ENCODE data around the gene ENAM.
"Not testable (repeated sequence)": the region's sequence is repeated elsewhere in the genome, so short reads cannot be mapped to it uniquely, and the experiment has no call there.

ENAM gene

GRCh38 chr4:70658418-70658817 lies 29.9 kb downstream of the ENAM start:
- H3K36me3 ChIP-seq (ENCODE audit: insufficient read depth, low read length) = peaks cover 96% of the 10 kb centered on the region
- no peak for TF ChIP-seq CTCF (IDR thresholded peaks at IDR 0.05; ENCODE audit: low read length)
- TF ChIP-seq EZH2 (IDR thresholded peaks at IDR 0.05; ENCODE audit: borderline replicate concordance, low read length) = no peak
- H2AFZ ChIP-seq (ENCODE audit: low read length) = no peak overlapping the region
- H4K20me1 ChIP-seq (ENCODE audit: insufficient read depth, low read length) = no peaks in the 10 kb centered on the region
- H3K9me2 ChIP-seq (ENCODE audit: low read depth, low read length) = no peaks in the 10 kb centered on the region
- H3F3A ChIP-seq (ENCODE audit: insufficient read depth, low read length) = peaks cover 47% of the 10 kb centered on the region
- H3K4me2 ChIP-seq (ENCODE audit: low read length) = peak overlapping the region; percentile 61
- H3K27me3 ChIP-seq (ENCODE audit: insufficient read depth, low read length) = no peaks in the 10 kb centered on the region
- H3K27ac ChIP-seq (ENCODE audit: low read depth, low read length, poor library complexity, severe bottlenecking) = peak overlapping the region; percentile 55
- H3K79me2 ChIP-seq (ENCODE audit: insufficient read depth, low read length) = peaks cover 60% of the 10 kb centered on the region
- H3K9ac ChIP-seq (ENCODE audit: low read length) = peak overlapping the region; percentile 44
- H3K4me1 ChIP-seq (ENCODE audit: insufficient read depth, low read length, severe bottlenecking) = peaks cover 90% of the 10 kb centered on the region
- no peaks in the 10 kb centered on the region for H3K9me3 ChIP-seq (ENCODE audit: low read length)
- peak overlapping the region; percentile 97 for H3K4me3 ChIP-seq (ENCODE audit: low read depth, low read length, poor library complexity, severe bottlenecking)

- TF ChIP-seq CTCF (IDR thresholded peaks at IDR 0.05; ENCODE audit: low read length) (no peak), EZH2 (IDR thresholded peaks at IDR 0.05; ENCODE audit: borderline replicate concordance, low read length) (no peak)
- Histone ChIP-seq H3K4me3 (ENCODE audit: low read depth, low read length, poor library complexity, severe bottlenecking) (peak overlapping the region; percentile 97), H3F3A (ENCODE audit: insufficient read depth, low read length) (peaks cover 35% of the 10 kb centered on the region), H3K4me1 (ENCODE audit: insufficient read depth, low read length, severe bottlenecking) (peaks cover 78% of the 10 kb centered on the region), H3K9ac (ENCODE audit: low read length) (peak overlapping the region; percentile 99), H3K27me3 (ENCODE audit: insufficient read depth, low read length) (no peaks in the 10 kb centered on the region), H3K79me2 (ENCODE audit: insufficient read depth, low read length) (peaks cover 77% of the 10 kb centered on the region), H3K9me3 (ENCODE audit: low read length) (no peaks in the 10 kb centered on the region), H3K4me2 (ENCODE audit: low read length) (peak overlapping the region; percentile 95), H4K20me1 (ENCODE audit: insufficient read depth, low read length) (no peaks in the 10 kb centered on the region), H3K36me3 (ENCODE audit: insufficient read depth, low read length) (peaks cover 94% of the 10 kb centered on the region), H3K9me2 (ENCODE audit: low read depth, low read length) (no peaks in the 10 kb centered on the region), H3K27ac (ENCODE audit: low read depth, low read length, poor library complexity, severe bottlenecking) (peak overlapping the region; percentile 95), H2AFZ (ENCODE audit: low read length) (no peak overlapping the region)
These were observed 31.6 kb downstream of the ENAM start for GRCh38 chr4:70660106-70660505.

GRCh38 chr4:70661309-70661922 lies 32.9 kb downstream of the ENAM start:
- H4K20me1 ChIP-seq (ENCODE audit: insufficient read depth, low read length); H2AFZ ChIP-seq (ENCODE audit: low read length); H3K9me3 ChIP-seq (ENCODE audit: low read length); H3K9me2 ChIP-seq (ENCODE audit: low read depth, low read length); H3K27me3 ChIP-seq (ENCODE audit: insufficient read depth, low read length): not testable (repeated sequence)
- H3K36me3 ChIP-seq (ENCODE audit: insufficient read depth, low read length) = peaks cover 91% of the 10 kb centered on the region
- H3K79me2 ChIP-seq (ENCODE audit: insufficient read depth, low read length) = peaks cover 90% of the 10 kb centered on the region
- peak overlapping the region; percentile 99 for H3K9ac ChIP-seq (ENCODE audit: low read length)
- H3K4me3 ChIP-seq (ENCODE audit: low read depth, low read length, poor library complexity, severe bottlenecking) = peak overlapping the region; percentile 97
- H3K4me2 ChIP-seq (ENCODE audit: low read length) = peak overlapping the region; percentile 95
- H3F3A ChIP-seq (ENCODE audit: insufficient read depth, low read length) = peaks cover 24% of the 10 kb centered on the region
- H3K27ac ChIP-seq (ENCODE audit: low read depth, low read length, poor library complexity, severe bottlenecking) = peak overlapping the region; percentile 95
- H3K4me1 ChIP-seq (ENCODE audit: insufficient read depth, low read length, severe bottlenecking) = peaks cover 65% of the 10 kb centered on the region

DNA sequence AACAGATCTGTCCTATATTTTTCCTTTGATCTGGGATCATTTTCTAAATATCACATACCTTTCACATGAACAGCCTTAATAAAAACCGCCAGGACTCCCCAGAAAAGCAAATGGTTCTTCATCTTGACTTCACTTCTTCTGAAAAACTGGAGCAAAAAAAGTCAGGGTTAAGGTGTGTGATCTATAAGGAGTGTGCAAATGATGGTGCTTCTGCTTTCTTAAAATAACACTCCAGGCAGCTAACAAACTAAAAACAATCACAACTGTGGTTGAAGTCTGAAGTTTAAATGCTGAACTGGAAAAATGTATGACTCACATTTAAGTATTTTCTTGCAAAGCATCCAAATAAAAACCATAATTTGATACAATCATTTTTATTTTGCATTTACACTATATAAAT lies 37.8 kb downstream of the ENAM start, which contains the start of gene JCHAIN:
Gene JCHAIN (minus strand): TSS at position 140 of the 400 bp plus-strand sequence. CDS start 18 bp downstream, at position 122.
- H3K4me3 ChIP-seq (ENCODE audit: low read depth, low read length, poor library complexity, severe bottlenecking) = peak within 1 kb of the TSS; percentile 97
- TF ChIP-seq EZH2 (IDR thresholded peaks at IDR 0.05; ENCODE audit: borderline replicate concordance, low read length) = no peak
- TF ChIP-seq CTCF (IDR thresholded peaks at IDR 0.05; ENCODE audit: low read length) = no peak

More for the DNA sequence above, 37.8 kb downstream of the ENAM start, which contains the start of gene JCHAIN:
- Histone ChIP-seq H3K4me2 (ENCODE audit: low read length) (peak within 1 kb of the TSS; percentile 95), H3K79me2 (ENCODE audit: insufficient read depth, low read length) (peaks cover 58% of the 10 kb centered on the region), H4K20me1 (ENCODE audit: insufficient read depth, low read length) (no peaks in the 10 kb centered on the region), H3K27ac (ENCODE audit: low read depth, low read length, poor library complexity, severe bottlenecking) (peak within 1 kb of the TSS; percentile 95), H3K9ac (ENCODE audit: low read length) (peak within 1 kb of the TSS; percentile 99), H3F3A (ENCODE audit: insufficient read depth, low read length) (0 out of 2 replicates have a peak, but pooled peaks cover 6% of the 10 kb centered on the region), H3K27me3 (ENCODE audit: insufficient read depth, low read length) (no peaks in the 10 kb centered on the region), H3K4me1 (ENCODE audit: insufficient read depth, low read length, severe bottlenecking) (peaks cover 64% of the 10 kb centered on the region), H3K9me2 (ENCODE audit: low read depth, low read length) (no peaks in the 10 kb centered on the region), H3K9me3 (ENCODE audit: low read length) (no peaks in the 10 kb centered on the region), H2AFZ (ENCODE audit: low read length) (no peak within 1 kb of the TSS), H3K36me3 (ENCODE audit: insufficient read depth, low read length) (peaks cover 44% of the 10 kb centered on the region)

All from OCI-LY1 (cell line).